WTC11 (cell line): ENCODE results near the gene MIP. TPM values are rescaled to one million over a fixed set of nuclear protein-coding genes. Genes with fewer than 3 reads are reported as not detected.

ENCODE experiments used
- ATAC-seq: fragments of 200-7000 bp; cut with Tn5 transposase; 2 replicates; pipeline ENCODE4 v1.10.0; 2021; ENCODE audit warnings: mild to moderate bottlenecking, moderate library complexity
- CTCF ChIA-PET: fragments of 300-600 bp; sonication (Branson Sonifier 250); formaldehyde crosslinking; loops from one replicate; lab custom pipeline; 2021; ENCODE audit warnings: antibody characterized with exemption; lab: Charles Lee
- POLR2A ChIA-PET: fragments of 350-600 bp; sonication (Branson Sonifier 250); formaldehyde crosslinking; loops from one replicate; lab custom pipeline; 2021; ENCODE audit warnings: antibody characterized with exemption; lab: Charles Lee
- DNase-seq: peaks from one replicate; pipeline ENCODE4 v3.0.0; 2021; ENCODE audit warnings: low spot score
- H3K27ac Mint-ChIP-seq: 2 replicates; pipeline ENCODE4 v1.8.0; 2021; ENCODE audit warnings: mixed read lengths
- H3K27me3 Mint-ChIP-seq: 2 replicates; pipeline ENCODE4 v1.8.0; 2021; ENCODE audit warnings: low read depth, mild to moderate bottlenecking, moderate library complexity, mixed read lengths
- H3K36me3 Mint-ChIP-seq: 2 replicates; pipeline ENCODE4 v1.8.0; 2021; ENCODE audit warnings: mixed read lengths
- H3K4me1 Mint-ChIP-seq: 2 replicates; pipeline ENCODE4 v1.8.0; 2022; ENCODE audit warnings: mixed read lengths
- H3K4me3 Mint-ChIP-seq: 2 replicates; pipeline ENCODE4 v1.8.0; 2021; ENCODE audit warnings: mild to moderate bottlenecking, moderate library complexity, mixed read lengths
- H3K9me3 Mint-ChIP-seq: 2 replicates; pipeline ENCODE4 v1.8.0; 2021; ENCODE audit warnings: mixed read lengths
- JUN ChIP-seq: sonication (generic); formaldehyde crosslinking; IDR thresholded peaks from 2 replicates; pipeline ENCODE4 v1.8.0; 2023; ENCODE audit warnings: mild to moderate bottlenecking, missing genetic modification reagents
- NFATC4 ChIP-seq: fragments of 250-450 bp; sonication (Bioruptor Pico); IDR thresholded peaks from 2 replicates; pipeline ENCODE4 v1.9.0; 2021; ENCODE audit warnings: mild to moderate bottlenecking
- ZNF423 ChIP-seq: fragments of 250-450 bp; sonication (Bioruptor Pico); IDR thresholded peaks from 2 replicates; pipeline ENCODE4 v2.1.2; 2022; ENCODE audit warnings: mild to moderate bottlenecking, moderate library complexity
- total RNA-seq: library from RNA; stranded (reverse); gene quantifications from 3 replicates; pipeline ENCODE4 v1.2.3, GENCODE V29; 2021
- TF ChIP-seq, protein P1 (sequence below): sonication (generic); formaldehyde crosslinking; IDR thresholded peaks from 2 replicates; pipeline ENCODE4 v1.8.0; 2022; ENCODE audit warnings: mild to moderate bottlenecking, missing genetic modification reagents
- TF ChIP-seq, protein P2 (sequence below): sonication (generic); formaldehyde crosslinking; IDR thresholded peaks from 2 replicates; pipeline ENCODE4 v1.8.1; 2023; ENCODE audit warnings: mild to moderate bottlenecking, moderate library complexity, missing genetic modification reagents
- TF ChIP-seq, protein P3 (sequence below): sonication (generic); formaldehyde crosslinking; IDR thresholded peaks from 2 replicates; pipeline ENCODE4 v1.8.0; 2022; ENCODE audit warnings: missing genetic modification reagents
- TF ChIP-seq, protein P4 (sequence below): sonication (generic); formaldehyde crosslinking; IDR thresholded peaks from 2 replicates; pipeline ENCODE4 v1.8.0; 2022; ENCODE audit warnings: mild to moderate bottlenecking, missing genetic modification reagents
- TF ChIP-seq, protein P5 (sequence below): sonication (generic); formaldehyde crosslinking; IDR thresholded peaks from 2 replicates; pipeline ENCODE4 v1.8.0; 2022; ENCODE audit warnings: mild to moderate bottlenecking, missing genetic modification reagents
- TF ChIP-seq, protein P6 (sequence below): sonication (generic); formaldehyde crosslinking; IDR thresholded peaks from 2 replicates; pipeline ENCODE4 v1.8.1; 2023; ENCODE audit warnings: mild to moderate bottlenecking, missing genetic modification reagents, borderline replicate concordance
- TF ChIP-seq, protein P7 (sequence below): fragments of 200-600 bp; IDR thresholded peaks from 2 replicates; pipeline ENCODE4 v1.8.0; 2022; ENCODE audit warnings: antibody characterized with exemption

The MIP gene
- total RNA-seq, 1 experiment from 2014 or later = not detected

DNA sequence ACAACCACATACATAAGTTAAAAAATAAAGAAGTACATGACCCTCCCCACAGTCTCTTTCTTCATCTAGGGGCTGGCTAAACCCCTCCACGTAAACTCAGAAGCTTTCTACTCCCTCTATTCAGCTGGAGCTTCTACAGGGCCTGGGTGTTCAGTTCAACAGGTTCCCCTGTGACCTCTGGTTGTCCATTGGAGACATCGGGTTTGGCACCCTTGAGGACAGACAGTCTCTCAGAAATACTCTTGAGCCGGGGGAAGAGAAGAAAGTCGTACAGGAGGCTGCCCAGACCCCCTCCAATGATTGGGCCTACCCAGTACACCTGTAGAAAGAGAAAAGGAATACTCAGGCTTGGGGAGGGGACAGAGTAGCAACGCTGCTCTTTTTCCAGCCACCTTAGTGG is 3.3 kb downstream of the MIP start:
- TF ChIP-seq, protein P1, sequence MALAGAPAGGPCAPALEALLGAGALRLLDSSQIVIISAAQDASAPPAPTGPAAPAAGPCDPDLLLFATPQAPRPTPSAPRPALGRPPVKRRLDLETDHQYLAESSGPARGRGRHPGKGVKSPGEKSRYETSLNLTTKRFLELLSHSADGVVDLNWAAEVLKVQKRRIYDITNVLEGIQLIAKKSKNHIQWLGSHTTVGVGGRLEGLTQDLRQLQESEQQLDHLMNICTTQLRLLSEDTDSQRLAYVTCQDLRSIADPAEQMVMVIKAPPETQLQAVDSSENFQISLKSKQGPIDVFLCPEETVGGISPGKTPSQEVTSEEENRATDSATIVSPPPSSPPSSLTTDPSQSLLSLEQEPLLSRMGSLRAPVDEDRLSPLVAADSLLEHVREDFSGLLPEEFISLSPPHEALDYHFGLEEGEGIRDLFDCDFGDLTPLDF (CRISPR knock-in tag) = no peak
- Mint-ChIP-seq H3K4me1 (peaks cover 34% of the 10 kb centered on the region), H3K36me3 (peaks cover 11% of the 10 kb centered on the region), H3K27me3 (peaks cover 12% of the 10 kb centered on the region), H3K9me3 (peaks cover 5% of the 10 kb centered on the region; the same call in 1 of the 2 replicates), H3K27ac (no peak overlapping the region), H3K4me3 (no peak overlapping the region)
- ATAC-seq (no peak), DNase-seq (no peak)
- POLR2A ChIA-PET = interaction anchor here (3.1 kb wide), 1 partner anchor 9 kb away, joined by 15 read pairs; no protein-coding TSS in a partner anchor
- CTCF ChIA-PET = interaction anchor here (0.6 to 3.5 kb wide), 8 partner anchors 10 to 1132 kb away, joined by 3 to 17 read pairs (median 4); partner anchors contain the start of genes ESYT1 and STAT2

DNA sequence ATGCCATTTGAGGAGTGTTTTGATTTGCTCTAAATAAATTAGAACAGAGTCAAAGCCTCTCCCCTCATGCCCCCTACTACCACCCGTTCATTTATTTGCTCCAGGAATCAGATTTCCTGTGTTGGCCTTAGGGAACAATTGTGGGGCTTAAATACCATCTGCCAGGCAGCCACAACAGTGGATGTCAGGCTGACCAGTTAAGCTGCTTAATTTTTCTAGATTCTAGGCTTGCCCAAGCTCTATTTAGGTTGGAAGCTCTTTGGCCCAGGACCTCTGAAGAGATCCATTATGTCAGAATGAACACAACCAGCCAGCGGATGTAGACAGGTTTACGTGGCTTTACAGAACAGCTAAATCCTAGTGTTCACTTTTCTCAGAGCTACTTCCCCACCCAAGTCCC is 4.2 kb downstream of the MIP start:
- ChIA-PET POLR2A (interaction anchor here (1.0 to 3.1 kb wide), 3 partner anchors 10 to 261 kb away, joined by 4 to 15 read pairs (median 4); partner anchors contain the start of genes RNF41 and SMARCC2), CTCF (interaction anchor here (0.6 to 3.5 kb wide), 11 partner anchors 9 to 1133 kb away, joined by 3 to 35 read pairs (median 5); partner anchors contain the start of genes CNPY2, ESYT1 and STAT2)
- peaks cover 10% of the 10 kb centered on the region for H3K27me3 Mint-ChIP-seq
- H3K9me3 Mint-ChIP-seq = peaks cover 8% of the 10 kb centered on the region; the same call in 1 of the 2 replicates
- no peak overlapping the region for H3K27ac Mint-ChIP-seq
- peaks cover 34% of the 10 kb centered on the region for H3K4me1 Mint-ChIP-seq
- H3K4me3 Mint-ChIP-seq = peak overlapping the region; percentile 82; the same call in 1 of the 2 replicates
- ATAC-seq (no peak), DNase-seq (no peak)
- TF ChIP-seq, protein P2, sequence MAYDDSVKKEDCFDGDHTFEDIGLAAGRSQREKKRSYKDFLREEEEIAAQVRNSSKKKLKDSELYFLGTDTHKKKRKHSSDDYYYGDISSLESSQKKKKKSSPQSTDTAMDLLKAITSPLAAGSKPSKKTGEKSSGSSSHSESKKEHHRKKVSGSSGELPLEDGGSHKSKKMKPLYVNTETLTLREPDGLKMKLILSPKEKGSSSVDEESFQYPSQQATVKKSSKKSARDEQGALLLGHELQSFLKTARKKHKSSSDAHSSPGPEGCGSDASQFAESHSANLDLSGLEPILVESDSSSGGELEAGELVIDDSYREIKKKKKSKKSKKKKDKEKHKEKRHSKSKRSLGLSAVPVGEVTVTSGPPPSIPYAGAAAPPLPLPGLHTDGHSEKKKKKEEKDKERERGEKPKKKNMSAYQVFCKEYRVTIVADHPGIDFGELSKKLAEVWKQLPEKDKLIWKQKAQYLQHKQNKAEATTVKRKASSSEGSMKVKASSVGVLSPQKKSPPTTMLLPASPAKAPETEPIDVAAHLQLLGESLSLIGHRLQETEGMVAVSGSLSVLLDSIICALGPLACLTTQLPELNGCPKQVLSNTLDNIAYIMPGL (CRISPR knock-in tag) = no peak
- TF ChIP-seq, protein P1 (CRISPR knock-in tag) = no peak
- TF ChIP-seq NFATC4 (CRISPR knock-in tag) = no peak
- peaks cover 15% of the 10 kb centered on the region for H3K36me3 Mint-ChIP-seq

DNA sequence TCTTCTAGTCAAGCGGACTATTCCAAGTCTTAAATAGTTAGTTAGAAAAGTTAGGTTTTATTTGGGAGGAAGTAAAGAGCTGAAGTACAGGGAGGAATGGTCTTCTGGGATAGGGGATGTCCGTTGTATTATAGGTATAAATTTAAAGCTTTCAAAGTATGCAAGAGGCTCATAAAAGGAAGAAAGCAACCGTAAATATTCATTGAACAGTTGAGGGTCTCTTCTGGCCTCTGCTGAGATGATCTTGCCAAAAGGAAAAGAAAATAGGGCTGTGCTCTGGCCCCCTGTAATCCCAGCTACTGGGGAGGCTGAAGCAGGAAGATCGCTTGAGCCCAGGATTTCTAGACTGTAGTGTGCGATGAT is 4.9 kb downstream of the MIP start:
- Mint-ChIP-seq H3K4me3 (peak overlapping the region; percentile 82), H3K27me3 (peaks cover 7% of the 10 kb centered on the region), H3K27ac (peak overlapping the region; percentile 97), H3K36me3 (peaks cover 20% of the 10 kb centered on the region), H3K9me3 (peaks cover 12% of the 10 kb centered on the region), H3K4me1 (peaks cover 37% of the 10 kb centered on the region)
- POLR2A ChIA-PET = interaction anchor here (0.6 to 3.1 kb wide), 8 partner anchors 11 to 322 kb away, joined by 3 to 19 read pairs (median 4); partner anchors contain the start of genes CNPY2, COQ10A, ESYT1 and RNF41
- DNase-seq = no peak
- peak; percentile 2 for ATAC-seq
- CTCF ChIA-PET = interaction anchor here (0.6 to 3.5 kb wide), 11 partner anchors 10 to 260 kb away, joined by 3 to 35 read pairs (median 7); partner anchors contain the start of genes CNPY2, GLS2, SMARCC2 and STAT2
- TF ChIP-seq, protein P3, sequence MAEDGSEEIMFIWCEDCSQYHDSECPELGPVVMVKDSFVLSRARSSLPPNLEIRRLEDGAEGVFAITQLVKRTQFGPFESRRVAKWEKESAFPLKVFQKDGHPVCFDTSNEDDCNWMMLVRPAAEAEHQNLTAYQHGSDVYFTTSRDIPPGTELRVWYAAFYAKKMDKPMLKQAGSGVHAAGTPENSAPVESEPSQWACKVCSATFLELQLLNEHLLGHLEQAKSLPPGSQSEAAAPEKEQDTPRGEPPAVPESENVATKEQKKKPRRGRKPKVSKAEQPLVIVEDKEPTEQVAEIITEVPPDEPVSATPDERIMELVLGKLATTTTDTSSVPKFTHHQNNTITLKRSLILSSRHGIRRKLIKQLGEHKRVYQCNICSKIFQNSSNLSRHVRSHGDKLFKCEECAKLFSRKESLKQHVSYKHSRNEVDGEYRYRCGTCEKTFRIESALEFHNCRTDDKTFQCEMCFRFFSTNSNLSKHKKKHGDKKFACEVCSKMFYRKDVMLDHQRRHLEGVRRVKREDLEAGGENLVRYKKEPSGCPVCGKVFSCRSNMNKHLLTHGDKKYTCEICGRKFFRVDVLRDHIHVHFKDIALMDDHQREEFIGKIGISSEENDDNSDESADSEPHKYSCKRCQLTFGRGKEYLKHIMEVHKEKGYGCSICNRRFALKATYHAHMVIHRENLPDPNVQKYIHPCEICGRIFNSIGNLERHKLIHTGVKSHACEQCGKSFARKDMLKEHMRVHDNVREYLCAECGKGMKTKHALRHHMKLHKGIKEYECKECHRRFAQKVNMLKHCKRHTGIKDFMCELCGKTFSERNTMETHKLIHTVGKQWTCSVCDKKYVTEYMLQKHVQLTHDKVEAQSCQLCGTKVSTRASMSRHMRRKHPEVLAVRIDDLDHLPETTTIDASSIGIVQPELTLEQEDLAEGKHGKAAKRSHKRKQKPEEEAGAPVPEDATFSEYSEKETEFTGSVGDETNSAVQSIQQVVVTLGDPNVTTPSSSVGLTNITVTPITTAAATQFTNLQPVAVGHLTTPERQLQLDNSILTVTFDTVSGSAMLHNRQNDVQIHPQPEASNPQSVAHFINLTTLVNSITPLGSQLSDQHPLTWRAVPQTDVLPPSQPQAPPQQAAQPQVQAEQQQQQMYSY (CRISPR knock-in tag) = no peak
- TF ChIP-seq, protein P1 (CRISPR knock-in tag) = no peak
- TF ChIP-seq, protein P4, sequence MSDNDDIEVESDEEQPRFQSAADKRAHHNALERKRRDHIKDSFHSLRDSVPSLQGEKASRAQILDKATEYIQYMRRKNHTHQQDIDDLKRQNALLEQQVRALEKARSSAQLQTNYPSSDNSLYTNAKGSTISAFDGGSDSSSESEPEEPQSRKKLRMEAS (CRISPR knock-in tag) = no peak
- TF ChIP-seq, protein P5, sequence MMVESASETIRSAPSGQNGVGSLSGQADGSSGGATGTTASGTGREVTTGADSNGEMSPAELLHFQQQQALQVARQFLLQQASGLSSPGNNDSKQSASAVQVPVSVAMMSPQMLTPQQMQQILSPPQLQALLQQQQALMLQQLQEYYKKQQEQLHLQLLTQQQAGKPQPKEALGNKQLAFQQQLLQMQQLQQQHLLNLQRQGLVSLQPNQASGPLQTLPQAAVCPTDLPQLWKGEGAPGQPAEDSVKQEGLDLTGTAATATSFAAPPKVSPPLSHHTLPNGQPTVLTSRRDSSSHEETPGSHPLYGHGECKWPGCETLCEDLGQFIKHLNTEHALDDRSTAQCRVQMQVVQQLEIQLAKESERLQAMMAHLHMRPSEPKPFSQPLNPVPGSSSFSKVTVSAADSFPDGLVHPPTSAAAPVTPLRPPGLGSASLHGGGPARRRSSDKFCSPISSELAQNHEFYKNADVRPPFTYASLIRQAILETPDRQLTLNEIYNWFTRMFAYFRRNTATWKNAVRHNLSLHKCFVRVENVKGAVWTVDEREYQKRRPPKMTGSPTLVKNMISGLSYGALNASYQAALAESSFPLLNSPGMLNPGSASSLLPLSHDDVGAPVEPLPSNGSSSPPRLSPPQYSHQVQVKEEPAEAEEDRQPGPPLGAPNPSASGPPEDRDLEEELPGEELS = no peak
- no peak for TF ChIP-seq ZNF423 (CRISPR knock-in tag)
- no peak for TF ChIP-seq JUN (CRISPR knock-in tag)
- TF ChIP-seq, protein P6, sequence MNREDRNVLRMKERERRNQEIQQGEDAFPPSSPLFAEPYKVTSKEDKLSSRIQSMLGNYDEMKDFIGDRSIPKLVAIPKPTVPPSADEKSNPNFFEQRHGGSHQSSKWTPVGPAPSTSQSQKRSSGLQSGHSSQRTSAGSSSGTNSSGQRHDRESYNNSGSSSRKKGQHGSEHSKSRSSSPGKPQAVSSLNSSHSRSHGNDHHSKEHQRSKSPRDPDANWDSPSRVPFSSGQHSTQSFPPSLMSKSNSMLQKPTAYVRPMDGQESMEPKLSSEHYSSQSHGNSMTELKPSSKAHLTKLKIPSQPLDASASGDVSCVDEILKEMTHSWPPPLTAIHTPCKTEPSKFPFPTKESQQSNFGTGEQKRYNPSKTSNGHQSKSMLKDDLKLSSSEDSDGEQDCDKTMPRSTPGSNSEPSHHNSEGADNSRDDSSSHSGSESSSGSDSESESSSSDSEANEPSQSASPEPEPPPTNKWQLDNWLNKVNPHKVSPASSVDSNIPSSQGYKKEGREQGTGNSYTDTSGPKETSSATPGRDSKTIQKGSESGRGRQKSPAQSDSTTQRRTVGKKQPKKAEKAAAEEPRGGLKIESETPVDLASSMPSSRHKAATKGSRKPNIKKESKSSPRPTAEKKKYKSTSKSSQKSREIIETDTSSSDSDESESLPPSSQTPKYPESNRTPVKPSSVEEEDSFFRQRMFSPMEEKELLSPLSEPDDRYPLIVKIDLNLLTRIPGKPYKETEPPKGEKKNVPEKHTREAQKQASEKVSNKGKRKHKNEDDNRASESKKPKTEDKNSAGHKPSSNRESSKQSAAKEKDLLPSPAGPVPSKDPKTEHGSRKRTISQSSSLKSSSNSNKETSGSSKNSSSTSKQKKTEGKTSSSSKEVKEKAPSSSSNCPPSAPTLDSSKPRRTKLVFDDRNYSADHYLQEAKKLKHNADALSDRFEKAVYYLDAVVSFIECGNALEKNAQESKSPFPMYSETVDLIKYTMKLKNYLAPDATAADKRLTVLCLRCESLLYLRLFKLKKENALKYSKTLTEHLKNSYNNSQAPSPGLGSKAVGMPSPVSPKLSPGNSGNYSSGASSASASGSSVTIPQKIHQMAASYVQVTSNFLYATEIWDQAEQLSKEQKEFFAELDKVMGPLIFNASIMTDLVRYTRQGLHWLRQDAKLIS (CRISPR knock-in tag) = no peak
- TF ChIP-seq, protein P7, sequence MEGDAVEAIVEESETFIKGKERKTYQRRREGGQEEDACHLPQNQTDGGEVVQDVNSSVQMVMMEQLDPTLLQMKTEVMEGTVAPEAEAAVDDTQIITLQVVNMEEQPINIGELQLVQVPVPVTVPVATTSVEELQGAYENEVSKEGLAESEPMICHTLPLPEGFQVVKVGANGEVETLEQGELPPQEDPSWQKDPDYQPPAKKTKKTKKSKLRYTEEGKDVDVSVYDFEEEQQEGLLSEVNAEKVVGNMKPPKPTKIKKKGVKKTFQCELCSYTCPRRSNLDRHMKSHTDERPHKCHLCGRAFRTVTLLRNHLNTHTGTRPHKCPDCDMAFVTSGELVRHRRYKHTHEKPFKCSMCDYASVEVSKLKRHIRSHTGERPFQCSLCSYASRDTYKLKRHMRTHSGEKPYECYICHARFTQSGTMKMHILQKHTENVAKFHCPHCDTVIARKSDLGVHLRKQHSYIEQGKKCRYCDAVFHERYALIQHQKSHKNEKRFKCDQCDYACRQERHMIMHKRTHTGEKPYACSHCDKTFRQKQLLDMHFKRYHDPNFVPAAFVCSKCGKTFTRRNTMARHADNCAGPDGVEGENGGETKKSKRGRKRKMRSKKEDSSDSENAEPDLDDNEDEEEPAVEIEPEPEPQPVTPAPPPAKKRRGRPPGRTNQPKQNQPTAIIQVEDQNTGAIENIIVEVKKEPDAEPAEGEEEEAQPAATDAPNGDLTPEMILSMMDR = no peak
